Activated naive CD4-positive, alpha-beta T cell treated with anti-CD3 and anti-CD28 coated beads, Interleukin-2, amount 50 U/mL, for 16 hours (primary cell): Measurements from ENCODE around the gene ITGB7.
"Not testable (repeated sequence)": the region's sequence is repeated elsewhere in the genome, so short reads cannot be mapped to it uniquely, and the experiment has no call there.

Source experiments
- DNase-seq: peaks from one replicate; pipeline ENCODE4 v3.0.0-alpha.2; 2020

The ITGB7 gene

GRCh38 chr12:53176750-53177149 lies 30.3 kb downstream of the ITGB7 start:
- no peak for DNase-seq

DNA sequence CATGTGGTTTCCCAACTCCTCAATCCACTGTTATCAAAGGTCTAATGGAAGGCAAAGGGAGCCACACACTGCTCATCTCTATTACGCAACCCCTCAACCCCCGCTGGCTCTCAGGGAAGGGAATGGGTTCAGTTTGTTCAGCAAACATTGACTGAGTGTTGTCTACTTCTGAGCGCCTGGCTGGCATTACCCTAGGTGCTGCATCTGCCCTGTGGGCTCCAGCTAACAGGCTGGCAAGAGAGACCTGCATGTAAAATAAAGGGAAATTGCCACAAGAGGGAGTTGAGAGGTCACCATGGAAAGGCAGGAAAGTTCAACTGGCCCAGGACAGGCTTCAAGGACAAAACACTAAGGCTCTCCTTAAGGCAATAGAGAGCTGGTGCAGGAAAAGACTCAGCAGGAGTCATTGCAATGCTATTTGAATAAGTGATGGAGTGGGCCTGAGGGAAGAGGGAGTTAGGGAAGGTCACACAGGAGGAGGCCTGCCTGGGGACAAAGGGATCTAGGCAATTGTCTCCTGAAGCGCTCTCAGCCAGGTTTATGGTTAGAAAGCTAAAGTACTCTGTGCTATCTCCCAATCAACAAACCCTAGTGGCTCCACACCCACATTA lies 32.1 kb downstream of the ITGB7 start:
- DNase-seq: no peak

DNA sequence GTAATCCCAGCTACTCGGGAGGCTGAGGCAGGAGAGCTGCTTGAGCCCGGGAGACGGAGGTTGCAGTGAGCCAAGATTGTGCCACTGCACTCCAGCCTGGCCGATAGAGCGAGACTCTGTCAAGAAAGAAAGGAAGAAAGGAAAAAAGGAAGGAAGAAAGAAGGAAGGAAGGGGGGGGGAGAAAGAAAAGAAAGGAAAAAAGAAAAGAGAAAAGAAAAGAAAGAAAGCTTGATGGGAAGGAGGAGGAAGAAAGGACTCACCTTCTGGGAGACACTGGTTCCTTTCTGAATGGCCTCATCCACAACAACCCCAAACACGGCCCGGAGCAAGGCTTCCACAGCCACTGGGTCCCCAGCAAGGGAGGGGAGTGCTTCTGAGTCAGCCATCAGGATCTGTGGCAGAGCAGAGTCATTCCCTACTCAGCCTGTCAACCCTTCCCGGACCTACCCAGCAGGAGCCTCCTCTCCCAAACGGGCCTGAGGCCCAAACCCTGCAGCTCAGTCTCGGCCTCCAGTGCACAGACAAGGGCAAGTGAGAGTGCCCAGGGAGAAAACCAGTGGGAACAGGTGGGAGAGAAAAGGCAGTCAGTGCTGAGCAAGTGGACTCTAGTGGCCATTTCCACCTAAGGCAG lies 33.9 kb downstream of the ITGB7 start:
- no peak for DNase-seq

DNA sequence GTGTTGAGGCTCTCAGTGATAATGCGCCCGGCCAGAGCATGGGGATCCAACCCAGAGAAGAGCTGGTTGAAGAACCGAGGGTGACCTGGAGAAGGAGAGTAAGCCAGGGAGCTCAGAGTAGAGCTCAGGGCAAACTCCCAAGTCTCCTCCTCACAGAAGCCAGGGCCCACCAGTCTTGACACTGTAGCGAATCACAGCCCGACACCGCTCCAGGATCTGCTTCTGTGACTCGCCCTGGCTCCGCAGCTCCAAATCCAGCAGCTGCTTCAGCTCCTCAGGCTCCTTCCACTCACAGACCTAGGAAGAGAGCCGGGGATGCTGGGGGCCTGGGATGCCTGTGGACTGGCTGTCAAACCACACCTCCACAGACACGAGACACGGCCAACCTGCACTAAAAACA lies 34.7 kb downstream of the ITGB7 start:
- DNase-seq: no peak

DNA sequence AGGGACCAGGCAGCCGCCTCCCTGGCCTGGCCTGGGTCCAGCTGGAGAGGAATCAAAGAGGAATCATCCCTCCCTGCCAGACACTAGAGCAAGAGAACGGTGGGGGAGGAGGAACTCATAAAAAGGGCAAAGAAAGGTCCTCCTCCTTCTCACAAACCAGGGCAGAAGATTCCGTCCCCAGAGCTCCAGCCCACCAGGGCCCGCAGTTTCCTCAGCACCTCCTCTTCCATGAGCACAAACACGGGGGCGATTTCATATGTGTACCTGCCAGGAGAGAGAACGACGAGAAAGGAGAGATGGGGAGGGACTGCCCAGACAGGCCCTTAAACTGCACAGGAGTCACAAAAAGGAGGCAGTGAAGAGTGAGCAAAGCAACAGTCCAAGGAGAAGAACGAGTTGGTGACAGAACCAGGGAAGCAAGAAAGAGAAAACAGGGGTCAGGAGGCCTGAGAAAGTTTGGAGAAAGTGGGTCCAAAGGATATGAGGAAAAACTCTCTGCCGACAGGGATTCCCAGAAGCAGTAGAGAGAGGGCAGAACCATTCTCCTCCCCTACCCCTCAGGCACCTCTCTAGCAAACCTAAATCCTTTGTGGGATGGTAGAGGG lies 35.2 kb downstream of the ITGB7 start:
- DNase-seq: no peak

GRCh38 chr12:53170876-53171724 lies 36.0 kb downstream of the ITGB7 start:
- no peak for DNase-seq

GRCh38 chr12:53170215-53170614 lies 36.8 kb downstream of the ITGB7 start:
- DNase-seq: no peak

- no peak for DNase-seq
These were observed 37.4 kb downstream of the ITGB7 start for GRCh38 chr12:53169644-53170043.

GRCh38 chr12:53166837-53167236 lies 40.2 kb downstream of the ITGB7 start:
- no peak for DNase-seq

DNA sequence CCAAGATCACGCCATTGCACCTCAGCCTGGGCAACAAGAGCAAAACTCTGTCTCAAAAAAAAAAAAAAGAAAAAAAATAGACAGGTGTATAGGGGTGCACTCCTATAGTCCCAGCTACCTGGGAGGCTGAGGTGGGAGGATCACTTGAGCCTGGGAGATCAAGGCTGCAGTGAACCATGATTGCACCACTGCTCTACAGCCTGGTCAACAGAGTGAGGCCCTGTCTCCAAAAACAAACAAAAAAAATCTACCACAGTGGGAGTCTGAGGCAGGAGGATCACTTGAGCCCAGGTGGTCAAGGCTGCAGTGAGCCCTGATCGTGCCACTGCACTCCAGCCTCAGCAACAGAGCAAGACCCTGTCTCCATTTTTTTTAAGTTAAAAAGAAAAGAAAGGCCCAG lies 44.0 kb downstream of the ITGB7 start:
- DNase-seq: not testable (repeated sequence)

DNA sequence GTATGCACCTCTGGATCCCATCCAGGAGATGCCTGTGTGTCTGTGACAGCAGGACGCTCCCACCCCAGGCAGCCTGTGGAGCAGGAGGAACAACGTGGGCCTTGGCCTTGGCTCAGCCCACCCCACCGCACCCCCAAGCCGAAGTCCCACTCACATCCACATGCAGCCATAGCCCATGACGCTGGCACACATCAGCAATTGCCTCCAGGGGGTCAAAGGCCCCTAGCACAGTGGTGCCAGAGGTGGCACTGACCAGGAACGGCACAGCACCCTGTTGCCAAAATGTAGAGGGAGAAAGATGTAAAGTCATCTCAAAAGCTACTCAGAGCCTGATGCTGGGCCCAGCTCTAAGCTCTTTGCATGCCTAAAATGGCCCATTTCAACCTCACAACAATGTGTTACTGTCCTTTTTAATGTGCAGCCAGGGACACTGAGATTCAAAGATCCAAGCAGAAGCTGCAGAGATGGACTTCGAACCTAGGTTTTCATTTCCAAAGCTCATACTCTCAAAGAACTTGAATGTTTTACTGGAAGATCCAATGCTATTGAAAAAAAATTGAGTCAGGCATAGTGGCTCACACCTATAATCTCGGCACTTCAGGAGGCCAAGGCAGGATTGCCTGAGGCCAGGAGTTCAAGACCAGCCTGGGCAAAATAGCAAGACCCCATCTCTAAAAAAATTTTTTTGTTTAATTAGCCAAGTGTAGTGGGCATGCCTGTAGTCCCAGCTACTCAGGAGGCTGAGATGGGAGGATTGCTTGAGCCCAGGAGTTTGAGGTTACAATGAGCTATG lies 45.7 kb downstream of the ITGB7 start:
- DNase-seq: no peak

DNA sequence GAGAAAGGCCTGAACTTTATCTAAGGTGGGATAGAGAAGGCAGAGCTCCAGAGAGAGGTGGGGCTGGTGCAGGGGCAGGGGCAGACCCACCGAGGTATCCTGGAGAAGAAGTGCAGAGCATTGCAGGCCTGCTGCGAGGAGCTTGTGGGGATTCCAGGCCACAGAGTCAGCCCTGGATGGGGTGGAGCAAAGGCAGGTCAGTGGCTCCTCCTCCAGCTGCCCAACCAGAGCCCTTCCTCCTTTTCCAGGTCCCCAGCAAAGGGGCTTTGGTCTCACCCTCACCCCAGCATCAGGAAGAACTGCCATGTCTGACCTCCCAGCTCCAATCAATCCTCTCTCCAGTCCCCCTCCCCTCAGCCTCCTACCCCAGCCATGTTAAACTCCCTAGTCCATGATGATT lies 46.4 kb downstream of the ITGB7 start:
- no peak for DNase-seq

GRCh38 chr12:53160000-53160399 lies 47.1 kb downstream of the ITGB7 start:
- no peak for DNase-seq

GRCh38 chr12:53159195-53159839 lies 47.7 kb downstream of the ITGB7 start:
- DNase-seq: peak; percentile 90

- no peak for DNase-seq
These were observed 54.7 kb downstream of the ITGB7 start for GRCh38 chr12:53152390-53152789.

DNA sequence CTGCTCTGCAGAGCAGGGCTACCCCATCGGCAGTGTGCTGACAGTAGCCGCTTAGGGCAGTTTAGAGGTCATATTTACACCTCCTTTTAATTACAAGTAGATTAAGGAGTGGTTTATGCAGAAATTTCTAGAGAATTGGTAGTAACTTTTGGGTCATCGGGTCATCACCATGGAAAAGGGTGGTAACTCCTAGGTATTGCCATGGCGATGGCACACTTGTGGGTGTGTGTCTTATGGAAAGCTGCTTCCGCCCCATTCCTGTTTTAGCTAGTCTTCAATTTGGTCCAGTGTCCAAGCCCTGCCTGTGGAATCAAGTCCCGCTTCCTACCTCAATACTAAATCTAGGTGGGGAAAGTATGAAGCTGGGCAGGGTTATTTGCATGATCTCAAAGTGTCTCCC lies 56.0 kb downstream of the ITGB7 start:
- DNase-seq: no peak

GRCh38 chr12:53147653-53148052 lies 59.4 kb downstream of the ITGB7 start:
- no peak for DNase-seq

- no peak for DNase-seq
These were observed 59.9 kb downstream of the ITGB7 start for GRCh38 chr12:53147181-53147580.

DNA sequence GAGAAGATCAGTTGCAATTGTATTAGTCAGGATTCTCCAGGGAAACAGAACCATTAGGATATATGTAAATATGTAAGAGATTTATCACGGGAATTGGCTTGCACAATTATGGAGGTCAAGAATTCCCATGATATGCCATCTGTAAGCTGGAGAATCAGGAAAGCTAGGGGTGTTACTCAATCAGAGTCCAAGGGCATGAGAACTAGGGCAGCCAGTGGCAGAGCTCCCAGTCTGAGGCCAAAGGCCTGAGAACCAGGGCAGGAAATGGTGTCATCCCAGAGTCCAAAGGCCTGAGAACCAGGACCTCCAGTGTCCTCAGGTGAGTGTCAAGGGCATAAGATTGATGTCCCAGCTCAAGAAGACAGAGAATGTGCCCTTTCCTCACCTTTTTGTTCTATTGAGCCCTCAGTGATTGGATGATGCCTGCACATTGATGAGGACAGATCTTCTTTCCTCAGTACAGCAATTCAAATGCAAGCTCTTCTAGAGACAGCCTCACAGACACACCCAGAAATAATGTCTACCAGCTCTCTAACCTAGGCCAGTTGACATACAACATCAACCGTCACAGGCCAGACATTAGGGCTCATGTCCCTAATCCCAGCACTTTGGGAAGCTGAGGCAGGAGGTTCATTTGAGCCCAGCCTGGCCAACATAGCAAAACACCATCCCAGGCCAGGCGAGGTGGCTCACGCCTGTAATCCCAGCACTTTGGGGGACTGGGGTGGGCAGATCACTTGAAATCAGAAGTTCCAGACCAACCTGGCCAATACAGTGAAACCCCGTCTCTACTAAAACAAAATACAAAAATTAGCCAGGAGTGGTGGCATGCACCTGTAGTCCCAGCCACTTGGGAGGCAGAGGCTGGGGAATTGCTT lies 61.4 kb downstream of the ITGB7 start:
- DNase-seq: no peak

DNA sequence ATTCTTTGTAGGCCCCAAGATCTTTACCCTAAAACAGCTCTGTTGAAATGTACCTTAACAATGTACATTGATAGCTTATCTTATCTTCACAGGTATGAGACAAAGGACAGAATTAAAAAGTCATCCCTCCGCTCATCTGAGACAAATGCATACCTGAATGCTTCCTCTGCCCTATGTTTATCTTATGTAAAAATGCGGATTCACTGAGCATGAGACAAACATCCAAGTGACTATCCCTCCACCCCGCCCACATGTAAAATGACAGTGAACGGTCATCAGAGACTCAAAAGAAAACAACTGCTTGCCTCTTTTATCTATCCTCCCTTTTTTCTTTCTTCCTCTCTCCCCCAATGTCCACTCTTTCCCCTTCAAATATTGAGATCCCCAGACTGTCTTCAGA lies 63.7 kb downstream of the ITGB7 start:
- DNase-seq: no peak
